CD4-positive, alpha-beta T cell treated with Interferon gamma for 1 hour (primary cell): ENCODE data around the gene PDE8B.

Experiments used
- DNase-seq: peaks from one replicate; pipeline ENCODE4 v3.0.0-alpha.2; 2020

The PDE8B gene

GRCh38 chr5:77326986-77327734 lies 116.7 kb downstream of the PDE8B start:
- no peak for DNase-seq

GRCh38 chr5:77328930-77329647 lies 118.6 kb downstream of the PDE8B start:
- no peak for DNase-seq

DNA sequence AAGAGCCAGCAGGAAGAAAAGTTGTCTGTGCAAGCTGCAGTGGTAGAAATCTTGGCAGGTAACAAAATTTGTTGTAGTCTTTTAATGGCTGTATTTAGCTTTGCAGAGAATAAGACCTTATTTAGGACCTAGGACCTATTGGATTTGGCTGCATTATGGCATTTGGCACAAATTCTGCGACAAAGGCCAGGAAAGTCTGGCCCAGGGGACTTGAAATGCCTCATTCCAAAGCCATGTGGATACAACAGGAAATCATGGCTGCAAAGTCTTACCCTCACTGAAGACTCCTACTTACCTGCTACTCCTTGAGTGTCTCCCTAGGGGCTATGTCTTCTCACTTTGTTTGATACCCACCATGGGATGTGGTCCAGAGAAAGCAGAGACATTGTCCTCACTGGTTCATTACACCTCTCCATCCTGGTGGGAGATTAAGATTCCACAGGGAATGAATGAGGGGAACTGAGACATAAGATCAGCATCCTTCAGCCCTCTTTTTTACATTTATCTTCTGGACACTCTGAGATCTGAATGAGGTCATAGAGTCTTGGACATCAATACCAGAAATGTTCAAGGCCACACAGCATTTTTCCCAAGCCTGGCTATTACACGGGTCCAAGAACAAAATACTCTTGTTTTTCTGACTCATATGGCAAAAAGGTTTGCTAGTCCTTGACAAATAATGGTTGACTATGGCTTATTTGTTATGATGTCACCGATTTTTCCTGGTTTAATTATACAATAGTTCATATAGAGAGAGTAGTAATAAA lies 119.4 kb downstream of the PDE8B start:
- no peak for DNase-seq

DNA sequence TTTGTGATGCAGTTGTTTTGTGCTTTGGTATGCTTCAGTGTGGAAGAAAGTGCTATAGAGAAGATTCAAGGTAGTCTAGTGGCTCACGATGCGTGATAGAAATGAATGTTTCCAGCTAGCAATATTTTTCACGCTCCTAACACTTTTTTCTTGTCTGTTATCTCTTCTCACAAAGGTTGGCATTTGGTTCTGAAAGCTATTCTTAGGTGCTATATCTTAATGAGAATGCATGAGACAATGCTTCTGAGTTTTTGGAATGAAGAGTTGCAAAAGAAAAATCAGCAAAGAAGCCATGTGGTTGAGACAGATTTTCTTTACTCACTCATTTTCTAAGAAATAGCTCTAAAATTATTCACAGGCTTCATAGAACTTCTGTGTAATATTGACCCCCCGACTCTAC lies 122.6 kb downstream of the PDE8B start:
- no peak for DNase-seq

- DNase-seq: no peak
These were observed 123.1 kb downstream of the PDE8B start for GRCh38 chr5:77333451-77334123.

- no peak for DNase-seq
These were observed 126.8 kb downstream of the PDE8B start for GRCh38 chr5:77337246-77337645.

- no peak for DNase-seq
These were observed 127.2 kb downstream of the PDE8B start for GRCh38 chr5:77337686-77338085.

DNA sequence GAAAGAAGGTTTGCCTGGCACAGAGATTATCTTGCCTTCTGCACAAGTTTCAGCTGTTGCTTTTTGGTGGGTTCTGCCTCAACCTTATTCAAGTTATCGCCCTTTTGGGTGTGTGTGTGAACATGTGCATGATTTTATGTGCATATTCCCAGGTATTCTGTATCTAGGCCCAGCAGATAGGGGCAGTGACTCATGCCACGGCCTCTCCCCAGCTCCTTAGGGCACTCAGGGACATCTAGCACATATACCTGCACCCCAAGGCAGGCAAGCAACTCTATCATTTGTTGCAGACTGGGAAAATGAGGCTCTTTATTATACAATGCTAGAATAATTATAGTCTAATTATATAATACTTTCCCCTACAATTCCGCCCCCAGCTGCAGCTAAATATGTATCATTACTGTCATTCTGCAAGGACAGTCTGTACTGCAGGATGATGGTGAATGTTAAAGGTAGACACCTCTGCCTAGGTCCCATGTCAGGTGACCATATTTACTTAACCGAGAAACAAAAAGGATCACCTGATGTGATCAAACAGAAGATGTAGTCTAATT lies 128.9 kb downstream of the PDE8B start:
- no peak for DNase-seq

GRCh38 chr5:77343165-77343564 lies 132.7 kb downstream of the PDE8B start:
- DNase-seq: no peak

DNA sequence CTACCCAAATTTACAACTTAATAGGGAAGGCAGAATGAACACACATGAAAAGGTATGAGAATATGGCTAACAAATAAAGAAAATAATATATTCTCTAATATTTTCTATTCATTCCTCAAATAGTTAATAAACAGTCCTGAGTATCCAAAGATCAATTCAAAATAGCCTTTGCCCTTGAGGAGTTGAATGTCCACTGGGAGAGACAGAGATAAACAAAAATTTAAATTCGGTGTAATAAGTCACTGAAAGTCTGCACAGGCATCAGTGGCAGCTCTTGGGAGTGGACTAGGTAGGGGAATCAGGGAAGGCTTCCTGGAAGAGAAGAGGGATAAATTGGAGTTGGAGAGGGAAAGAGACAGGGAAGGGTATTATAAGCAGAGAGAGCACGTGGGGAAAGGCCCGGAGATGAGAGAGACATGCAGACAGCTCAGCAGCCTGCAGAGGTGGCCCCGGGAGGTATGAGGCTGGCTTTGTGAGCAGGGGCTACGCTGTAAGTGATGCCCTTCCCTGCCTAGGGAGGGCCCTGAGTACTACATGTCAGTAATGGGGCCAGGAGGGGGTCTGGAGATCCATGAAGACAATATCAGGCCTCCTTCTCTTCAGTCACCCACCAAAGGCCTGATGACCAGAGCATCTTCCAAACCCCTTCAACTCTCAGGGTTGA lies 137.1 kb downstream of the PDE8B start:
- DNase-seq: no peak

DNA sequence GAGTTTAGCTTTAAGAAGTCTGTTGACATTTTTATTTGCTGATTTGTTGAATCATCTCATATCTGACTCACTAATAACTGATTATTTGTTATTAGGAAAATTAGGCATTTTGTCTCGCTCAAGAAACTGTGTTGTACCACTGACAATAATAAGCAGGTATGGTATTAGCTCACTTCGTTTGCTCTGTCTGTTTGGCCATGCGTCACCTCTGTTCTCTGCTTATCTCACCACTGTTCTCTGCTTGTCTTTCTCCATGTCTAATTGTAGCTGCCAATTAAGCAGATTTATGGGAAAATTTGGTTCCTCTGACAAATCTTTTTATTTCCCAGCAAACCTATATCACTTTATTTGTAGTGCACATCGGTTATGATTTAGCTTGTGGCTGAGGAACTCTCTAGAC lies 142.8 kb downstream of the PDE8B start:
- no peak for DNase-seq

DNA sequence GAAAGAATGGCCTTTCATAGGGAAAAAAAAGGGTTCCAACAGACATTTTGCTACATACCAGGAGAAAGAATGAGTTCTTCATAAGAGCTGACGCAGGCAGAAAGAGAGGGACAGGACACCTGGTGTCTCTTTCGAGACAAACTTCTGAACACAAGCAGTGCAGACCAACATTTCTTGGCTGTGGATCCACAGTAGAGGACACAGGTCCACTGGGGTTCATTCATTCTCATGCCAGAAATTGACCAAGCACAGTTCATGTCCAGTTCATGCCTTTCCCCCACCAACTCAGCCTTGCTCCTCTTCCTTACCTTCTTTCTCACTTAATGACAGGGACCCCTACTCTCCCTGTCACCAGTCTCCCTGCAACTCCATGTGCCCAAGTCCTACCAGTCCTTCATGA lies 144.0 kb downstream of the PDE8B start:
- DNase-seq: no peak

- DNase-seq: no peak
These were observed 144.6 kb downstream of the PDE8B start for GRCh38 chr5:77355080-77355479.

- no peak for DNase-seq
These were observed 145.3 kb downstream of the PDE8B start for GRCh38 chr5:77355751-77356150.

DNA sequence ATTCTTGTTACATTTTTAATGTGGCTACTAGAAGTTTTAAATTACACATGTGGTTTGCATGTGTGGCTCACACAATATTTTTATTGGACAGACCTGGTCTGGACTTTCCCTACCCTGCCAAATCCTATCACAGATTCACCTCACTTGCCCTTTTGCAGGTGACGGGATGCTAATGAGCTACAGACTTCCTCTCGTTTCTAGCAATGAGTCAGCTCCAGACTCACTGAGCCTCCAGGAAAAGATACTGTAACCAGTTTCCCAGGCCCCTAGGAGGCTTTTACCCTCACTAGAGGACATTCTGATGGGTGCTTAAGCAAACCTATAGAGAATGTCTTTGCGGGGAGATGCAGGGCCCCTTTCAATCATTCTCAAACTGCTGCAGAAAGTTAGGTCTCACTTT lies 146.3 kb downstream of the PDE8B start:
- no peak for DNase-seq

GRCh38 chr5:77358255-77359205 lies 148.1 kb downstream of the PDE8B start:
- DNase-seq: no peak

DNA sequence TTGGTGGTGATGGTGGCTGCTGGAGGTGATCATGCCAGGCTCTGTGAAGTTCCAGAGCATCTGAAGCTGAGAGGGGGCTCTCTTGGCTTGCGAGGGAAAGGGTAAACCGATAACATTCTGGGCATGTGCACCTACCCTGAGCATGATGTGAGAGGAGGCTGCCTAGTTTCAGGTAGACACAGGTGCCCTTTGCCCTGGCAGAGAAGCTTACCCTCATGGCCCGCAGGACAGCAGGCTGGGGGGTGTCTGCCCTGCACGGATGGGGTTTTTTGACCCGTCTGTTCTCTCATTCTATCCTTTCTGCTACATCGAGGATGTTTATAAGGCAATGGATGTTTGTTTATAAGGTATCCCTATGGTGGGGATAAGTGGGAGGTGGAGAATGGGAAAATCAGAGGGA lies 148.8 kb downstream of the PDE8B start:
- no peak for DNase-seq

- DNase-seq: no peak
These were observed 149.9 kb downstream of the PDE8B start for GRCh38 chr5:77360381-77360780.

DNA sequence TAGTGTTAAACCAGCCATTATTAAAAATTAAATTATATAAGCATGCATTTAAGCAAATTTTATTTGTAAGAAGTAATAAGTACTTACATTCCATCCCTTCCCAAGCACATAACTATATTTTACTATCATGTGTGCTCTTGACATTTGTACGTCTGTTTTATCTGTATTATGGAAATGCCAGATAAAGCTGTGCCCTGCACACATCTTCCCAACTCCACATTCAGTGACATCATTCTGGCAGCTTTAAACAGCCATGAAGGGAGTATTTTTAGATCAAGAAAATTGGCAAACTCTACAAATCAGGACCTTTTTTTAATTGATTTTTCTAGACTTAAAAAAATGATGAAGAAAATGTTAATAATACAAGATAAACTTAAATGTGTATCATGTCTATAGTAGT lies 150.5 kb downstream of the PDE8B start:
- DNase-seq: no peak

GRCh38 chr5:77366717-77367500 lies 156.4 kb downstream of the PDE8B start:
- DNase-seq: no peak
